GM12891 (cell line): ENCODE measurements around the gene ATF5.

Experiments
- DNase-seq: peaks from one replicate; pipeline ENCODE4 v3.0.0; 2011; ENCODE audit warnings: low spot score; ENCODE audit not compliant: insufficient read length
- FAIRE-seq: peaks from 2 replicates; lab custom pipeline; 2011; peaks lifted over from hg19 to GRCh38; lab: Jason Lieb, UNC
- PAX5 ChIP-seq: IDR thresholded peaks from 2 replicates; pipeline ENCODE4 v1.6.1; 2011; ENCODE audit warnings: low read length, moderate library complexity, mild to moderate bottlenecking; ENCODE audit not compliant: insufficient read depth, severe bottlenecking
- POLR2A ChIP-seq: IDR thresholded peaks from 2 replicates; pipeline ENCODE4 v1.6.1; 2011; ENCODE audit warnings: low read depth, low read length, control low read depth
- POLR2AphosphoS5 ChIP-seq: IDR thresholded peaks from 2 replicates; pipeline ENCODE4 v1.6.1; 2011; ENCODE audit warnings: low read depth, low read length, control low read depth
- POU2F2 ChIP-seq: IDR thresholded peaks from 2 replicates; pipeline ENCODE4 v1.6.1; 2011; ENCODE audit warnings: low read depth, mild to moderate bottlenecking, control low read depth, low read length, moderate library complexity
- SPI1 ChIP-seq: IDR thresholded peaks from 2 replicates; pipeline ENCODE4 v1.6.1; 2011; ENCODE audit warnings: low read depth, low read length, control low read depth
- TAF1 ChIP-seq: IDR thresholded peaks from 2 replicates; pipeline ENCODE4 v1.6.1; 2011; ENCODE audit warnings: low read depth, low read length, control low read depth

ATF5 gene

GRCh38 chr19:49929611-49930482 lies 842 bp downstream of the ATF5 start:
- DNase-seq (peak; percentile 87), FAIRE-seq (no peak)
- TF ChIP-seq POLR2A (peak; percentile 98), POU2F2 (peak; percentile 93; the same call in 1 of the 2 replicates), TAF1 (peak; percentile 79), POLR2AphosphoS5 (peak; percentile 98), SPI1 (no peak), PAX5 (no peak)

- no peak for TF ChIP-seq SPI1
- no peak for TF ChIP-seq POU2F2
- TF ChIP-seq TAF1: no peak
- no peak for TF ChIP-seq POLR2AphosphoS5
- no peak for TF ChIP-seq PAX5
- no peak for TF ChIP-seq POLR2A
- DNase-seq (no peak), FAIRE-seq (no peak)
These were observed 1.5 kb downstream of the ATF5 start for GRCh38 chr19:49930483-49931011.

- TF ChIP-seq POLR2AphosphoS5: 0 out of 2 replicates have a peak, but pooled peaks have one; percentile 45
- no peak for TF ChIP-seq POU2F2
- FAIRE-seq (no peak), DNase-seq (no peak)
These were observed 2.5 kb downstream of the ATF5 start for GRCh38 chr19:49931293-49932040.

- no peak for FAIRE-seq
- DNase-seq: no peak
- TF ChIP-seq SPI1 (no peak), POLR2A (0 out of 2 replicates have a peak, but pooled peaks have one; percentile 17), TAF1 (no peak), POLR2AphosphoS5 (peak; percentile 36; the same call in 1 of the 2 replicates)
These were observed 3.0 kb downstream of the ATF5 start for GRCh38 chr19:49932041-49932451.

DNA sequence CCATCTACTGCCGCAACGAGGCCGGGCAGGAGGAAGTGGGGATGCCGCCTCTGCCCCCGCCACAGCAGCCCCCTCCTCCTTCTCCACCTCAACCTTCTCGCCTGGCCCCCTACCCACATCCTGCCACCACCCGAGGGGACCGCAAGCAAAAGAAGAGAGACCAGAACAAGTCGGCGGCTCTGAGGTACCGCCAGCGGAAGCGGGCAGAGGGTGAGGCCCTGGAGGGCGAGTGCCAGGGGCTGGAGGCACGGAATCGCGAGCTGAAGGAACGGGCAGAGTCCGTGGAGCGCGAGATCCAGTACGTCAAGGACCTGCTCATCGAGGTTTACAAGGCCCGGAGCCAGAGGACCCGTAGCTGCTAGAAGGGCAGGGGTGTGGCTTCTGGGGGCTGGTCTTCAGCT lies 3.7 kb downstream of the ATF5 start:
- FAIRE-seq (no peak), DNase-seq (no peak)
- TF ChIP-seq POLR2AphosphoS5 (peak; percentile 39; the same call in 1 of the 2 replicates), TAF1 (no peak)

DNA sequence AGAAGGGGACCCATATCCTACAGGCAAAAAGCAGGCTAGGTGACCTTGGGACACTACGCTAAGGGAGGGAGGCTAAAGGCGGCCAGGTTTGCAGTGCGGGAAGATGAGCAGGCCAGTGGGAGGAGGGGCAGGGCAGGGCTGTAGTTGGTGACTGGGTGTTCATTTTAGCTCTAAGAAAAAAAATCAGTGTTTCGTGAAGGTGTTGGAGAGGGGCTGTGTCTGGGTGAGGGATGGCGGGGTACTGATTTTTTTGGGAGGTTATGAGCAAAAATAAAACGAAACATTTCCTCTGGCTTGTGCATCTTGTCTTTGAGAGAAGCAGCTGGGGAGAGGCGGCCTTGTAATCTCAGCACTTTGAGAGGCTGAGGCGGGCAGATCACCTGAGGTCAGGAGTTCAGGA lies 4.6 kb downstream of the ATF5 start:
- no peak for TF ChIP-seq SPI1
- TF ChIP-seq POU2F2: peak; percentile 9; the same call in 1 of the 2 replicates
- peak; percentile 69 for TF ChIP-seq POLR2A
- FAIRE-seq (no peak), DNase-seq (no peak)

DNA sequence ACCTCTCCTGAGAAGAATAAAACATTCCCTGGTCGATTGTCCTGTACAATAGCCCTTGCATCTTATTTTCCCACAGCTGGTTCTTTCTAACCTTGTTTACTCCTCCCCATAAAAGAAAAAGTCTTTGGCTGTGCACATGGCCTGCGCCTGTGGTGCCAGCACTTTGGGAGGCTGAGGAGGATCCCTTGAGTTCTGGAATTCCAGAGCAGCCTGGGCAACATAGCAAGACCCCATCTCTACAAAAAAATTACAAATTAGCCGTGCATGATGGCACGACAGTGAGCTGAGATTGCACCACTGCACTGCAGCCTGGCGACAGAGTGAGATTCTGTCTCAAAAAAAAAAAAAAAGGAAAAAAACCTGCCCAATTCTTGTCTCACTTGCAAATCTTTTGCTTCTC lies 7.5 kb downstream of the ATF5 start:
- DNase-seq (no peak), FAIRE-seq (no peak)
- no peak for TF ChIP-seq SPI1
- no peak for TF ChIP-seq POLR2A
- TF ChIP-seq PAX5: no peak
- no peak for TF ChIP-seq POU2F2
- TF ChIP-seq POLR2AphosphoS5: no peak
- TF ChIP-seq TAF1: no peak

DNA sequence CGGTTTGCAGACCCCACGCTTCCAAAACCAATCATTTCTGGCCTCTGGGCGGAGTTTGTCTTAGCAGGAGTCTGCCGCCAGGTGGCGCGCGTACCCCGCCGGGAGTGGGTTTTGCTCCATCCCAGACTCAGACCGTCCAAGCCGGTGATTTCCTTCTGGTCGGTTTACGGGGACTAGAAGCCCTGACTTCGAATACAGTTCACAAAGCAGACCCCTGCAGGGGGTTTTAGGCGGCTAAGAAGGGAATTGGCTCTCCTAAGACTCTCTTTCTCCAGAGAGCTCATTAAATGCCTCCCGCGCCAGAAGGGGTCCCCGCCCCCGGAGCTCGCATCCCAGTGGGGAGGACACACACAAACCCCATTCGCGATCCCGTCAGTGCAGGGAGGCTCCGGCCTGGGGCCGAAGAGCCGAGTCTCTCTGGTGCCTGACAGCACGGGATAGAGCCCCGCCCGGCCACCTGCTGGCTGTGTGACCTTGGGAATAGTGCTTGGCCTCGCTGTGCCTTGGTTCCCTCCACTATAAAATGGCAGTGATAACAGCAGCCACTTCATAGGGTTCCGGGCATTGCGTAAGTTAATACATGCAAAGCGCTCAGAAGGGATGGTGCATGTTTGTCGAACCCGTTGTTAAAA lies 8.9 kb downstream of the ATF5 start:
- TF ChIP-seq SPI1: no peak
- 0 out of 2 replicates have a peak, but pooled peaks have one; percentile 53 for TF ChIP-seq POU2F2
- DNase-seq: peak; percentile 71
- peak; percentile 87 for FAIRE-seq

GRCh38 chr19:49938662-49939061 lies 9.7 kb downstream of the ATF5 start:
- FAIRE-seq: no peak
- TF ChIP-seq SPI1: no peak
- TF ChIP-seq POU2F2: no peak
- no peak for TF ChIP-seq POLR2A
- TF ChIP-seq PAX5: no peak
- no peak for TF ChIP-seq TAF1
- TF ChIP-seq POLR2AphosphoS5: no peak
- no peak for DNase-seq
